Endothelial cell of umbilical vein (primary cell): ENCODE data around the gene LAD1.

ENCODE experiments used
- CTCF ChIP-seq, 2 donors: IDR thresholded peaks; 1 replicate in 1 of 2; 2 replicates in 1 of 2; pipeline ENCODE4 v1.5.1; 2011; ENCODE audit warnings: low read length in 2 of 2, mild to moderate bottlenecking in 2 of 2, moderate library complexity in 2 of 2, control low read depth in 1 of 2, inconsistent platforms in 1 of 2, low read depth in 1 of 2; ENCODE audit not compliant: insufficient read depth in 1 of 2; ENCODE audit errors: extremely low read depth in 1 of 2
- EZH2 ChIP-seq: IDR thresholded peaks from 2 replicates; pipeline ENCODE4 v1.6.1; 2012; ENCODE audit warnings: borderline replicate concordance, low read depth, mild to moderate bottlenecking, moderate library complexity, low read length, inconsistent platforms; ENCODE audit not compliant: severe bottlenecking
- FOS ChIP-seq: IDR thresholded peaks from 2 replicates; pipeline ENCODE4 v1.6.1; 2011; ENCODE audit warnings: mild to moderate bottlenecking, low read length, moderate library complexity, borderline replicate concordance; ENCODE audit not compliant: insufficient read depth
- GATA2 ChIP-seq: IDR thresholded peaks from 2 replicates; pipeline ENCODE4 v1.7.0; 2011; ENCODE audit warnings: low read depth, mild to moderate bottlenecking, moderate library complexity, mixed read lengths, low read length; ENCODE audit not compliant: insufficient read length, insufficient read depth
- JUN ChIP-seq: IDR thresholded peaks from 2 replicates; pipeline ENCODE4 v1.6.1; 2011; ENCODE audit warnings: borderline replicate concordance, low read depth; ENCODE audit not compliant: insufficient read length, insufficient read depth
- MYC ChIP-seq: IDR thresholded peaks from one replicate; pipeline ENCODE4 v1.6.1; 2011; ENCODE audit warnings: mild to moderate bottlenecking, low read depth, low read length
- POLR2A ChIP-seq: IDR thresholded peaks from 2 replicates; pipeline ENCODE4 v1.6.1; 2012; ENCODE audit warnings: low read depth, mild to moderate bottlenecking, control low read depth, low read length
- POLR2AphosphoS5 ChIP-seq: IDR thresholded peaks from 2 replicates; pipeline ENCODE4 v1.6.1; 2012; ENCODE audit warnings: low read depth, mild to moderate bottlenecking, control low read depth, low read length, moderate library complexity; ENCODE audit not compliant: insufficient read depth
- TF ChIP-seq, protein P1 (sequence below): IDR thresholded peaks from 2 replicates; pipeline ENCODE4 v1.6.1; 2011; ENCODE audit not compliant: insufficient read depth, insufficient read length

- TF ChIP-seq CTCF (IDR thresholded peaks at IDR 0.05; ENCODE audit: extremely low read depth in 1 of 2, insufficient read depth in 1 of 2, low read depth in 1 of 2, low read length in 2 of 2) (no peak), MYC (no peak), GATA2 (no peak), POLR2A (no peak), POLR2AphosphoS5 (no peak), EZH2 (no peak), JUN (no peak), FOS (no peak)
- TF ChIP-seq, protein P1, sequence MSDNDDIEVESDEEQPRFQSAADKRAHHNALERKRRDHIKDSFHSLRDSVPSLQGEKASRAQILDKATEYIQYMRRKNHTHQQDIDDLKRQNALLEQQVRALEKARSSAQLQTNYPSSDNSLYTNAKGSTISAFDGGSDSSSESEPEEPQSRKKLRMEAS: no peak
Measured at GRCh38 chr1:201443747-201444146, 44.6 kb upstream of the LAD1 start.
